Measurements from ENCODE around the gene CHRDL1. TPM values are rescaled to one million over a fixed set of nuclear protein-coding genes. Genes with fewer than 3 reads are reported as not detected.
"Not testable (repeated sequence)": the region's sequence is repeated elsewhere in the genome, so short reads cannot be mapped to it uniquely, and the experiment has no call there.

CHRDL1 gene
- total and polyA plus RNA-seq, 2 donors (not counting 3 experiments of a cell fraction or from before 2014, with no cell fraction given): not detected

- H3K27ac ChIP-seq (ENCODE audit: insufficient read depth, low read depth, low read length); H3K36me3 ChIP-seq (ENCODE audit: control insufficient read depth in 2 of 2, extremely low read depth in 1 of 2, insufficient read depth in 2 of 2, low read length in 2 of 2); FAIRE-seq; H3K4me3 ChIP-seq (replicated peaks in 1 of 3; ENCODE audit: insufficient read depth in 1 of 3, low read depth in 1 of 3, low read length in 3 of 3); H3K4me2 ChIP-seq (ENCODE audit: insufficient read depth, low read length); H3K4me1 ChIP-seq (ENCODE audit: control insufficient read depth, extremely low read depth, insufficient read depth, low read length); DNase-seq (ENCODE audit: low read depth, low spot score); H2AFZ ChIP-seq (ENCODE audit: low read depth, low read length); dilution Hi-C loops (cut with MboI; ENCODE audit: extremely low pct_ligation_motif_present, low sequenced_read_pairs); H3K9me3 ChIP-seq (replicated peaks; ENCODE audit: control insufficient read depth, insufficient read depth, low read length); H4K20me1 ChIP-seq (replicated peaks; ENCODE audit: control insufficient read depth, extremely low read depth, insufficient read depth, low read length); H3K79me2 ChIP-seq (ENCODE audit: control insufficient read depth, insufficient read depth, low read length); CTCF ChIA-PET; POLR2A ChIA-PET; H3K9ac ChIP-seq (replicated peaks; ENCODE audit: extremely low read depth, insufficient read depth, low read length); H3K27me3 ChIP-seq (ENCODE audit: control insufficient read depth in 2 of 2, insufficient read depth in 2 of 2, low read length in 2 of 2); BruUV-seq (replicated peaks); intact Hi-C loops (cut with micrococcal nuclease); H3K9me1 ChIP-seq (replicated peaks; ENCODE audit: control insufficient read depth, extremely low read depth, insufficient read depth, low read length): not testable (repeated sequence)
Observed at GRCh38 chrX:110654280-110654679, 141.3 kb downstream of the CHRDL1 start.

GRCh38 chrX:110646386-110646785 is 149.2 kb downstream of the CHRDL1 start:
- Histone ChIP-seq H3K9ac (replicated peaks; ENCODE audit: extremely low read depth, insufficient read depth, low read length) (no peak overlapping the region), H3K9me1 (replicated peaks; ENCODE audit: control insufficient read depth, extremely low read depth, insufficient read depth, low read length) (no peaks in the 10 kb centered on the region), H4K20me1 (replicated peaks; ENCODE audit: control insufficient read depth, extremely low read depth, insufficient read depth, low read length) (no peaks in the 10 kb centered on the region), H3K79me2 (ENCODE audit: control insufficient read depth, insufficient read depth, low read length) (no peaks in the 10 kb centered on the region), H2AFZ (ENCODE audit: low read depth, low read length) (no peak overlapping the region), H3K4me2 (ENCODE audit: insufficient read depth, low read length) (no peak overlapping the region), H3K4me3 (replicated peaks in 1 of 3; ENCODE audit: insufficient read depth in 1 of 3, low read depth in 1 of 3, low read length in 3 of 3) (no peak overlapping the region), H3K9me3 (replicated peaks; ENCODE audit: control insufficient read depth, insufficient read depth, low read length) (no peaks in the 10 kb centered on the region), H3K27ac (ENCODE audit: insufficient read depth, low read depth, low read length) (no peak overlapping the region), H3K4me1 (ENCODE audit: control insufficient read depth, extremely low read depth, insufficient read depth, low read length) (no peaks in the 10 kb centered on the region), H3K27me3 (ENCODE audit: control insufficient read depth in 2 of 2, insufficient read depth in 2 of 2, low read length in 2 of 2) (no peaks in the 10 kb centered on the region), H3K36me3 (ENCODE audit: control insufficient read depth in 2 of 2, extremely low read depth in 1 of 2, insufficient read depth in 2 of 2, low read length in 2 of 2) (no peaks in the 10 kb centered on the region)
- FAIRE-seq: no peak
- ChIA-PET CTCF (no interaction called here), POLR2A (no interaction called here)
- intact Hi-C loops (cut with micrococcal nuclease) (no loop called here), dilution Hi-C loops (cut with MboI; ENCODE audit: extremely low pct_ligation_motif_present, low sequenced_read_pairs) (no loop called here)
- BruUV-seq (replicated peaks): no TSS peak
- DNase-seq (ENCODE audit: low read depth, low spot score): no peak
- TF ChIP-seq CTCF (IDR thresholded peaks at IDR 0.05; ENCODE audit: extremely low read depth in 1 of 2, insufficient read depth in 1 of 2, low read depth in 1 of 2, low read length in 2 of 2) (no peak), EZH2 (IDR thresholded peaks at IDR 0.05; ENCODE audit: borderline replicate concordance, low read depth, low read length, severe bottlenecking) (no peak), JUN (IDR thresholded peaks at IDR 0.05; ENCODE audit: borderline replicate concordance, insufficient read depth, insufficient read length, low read depth) (no peak), POLR2A (IDR thresholded peaks at IDR 0.05; ENCODE audit: low read depth, low read length) (no peak), MAX (IDR thresholded peaks at IDR 0.05; ENCODE audit: insufficient read depth, insufficient read length) (no peak), GATA2 (IDR thresholded peaks at IDR 0.05; ENCODE audit: insufficient read depth, insufficient read length, low read depth, low read length) (no peak), FOS (IDR thresholded peaks at IDR 0.05; ENCODE audit: borderline replicate concordance, insufficient read depth, low read length) (no peak), MYC (IDR thresholded peaks at IDR 0.05; ENCODE audit: low read depth, low read length) (no peak)

Data from endothelial cell of umbilical vein (primary cell).